K562 (cell line): ENCODE data around the gene TMEM247. TPM values are rescaled to one million over a fixed set of nuclear protein-coding genes. Genes with fewer than 3 reads are reported as not detected.
A peak's percentile ranks its signal among the peaks of the same experiment; 100 is the strongest.

Source experiments
- ATAC-seq: fragments of 200-7000 bp; cut with Tn5 transposase; 3 replicates; pipeline ENCODE4 v1.9.1; 2020; ENCODE audit warnings: moderate library complexity
- BruUV-seq: library from RNA; stranded (reverse); fragments of 400-500 nt; replicated peaks from 2 replicates; lab custom pipeline; 2021; lab: Mats Ljungman, UMichigan
- CTCF ChIA-PET: fragments of 300-600 bp; formaldehyde crosslinking; extraction: SDS; loops from one replicate; lab custom pipeline; 2021; ENCODE audit warnings: low intra/inter-chr PET ratio; lab: Yijun Ruan, JAX
- POLR2A ChIA-PET: fragments of 300-600, 350-650 bp; sonication (Branson Sonifier 250); formaldehyde crosslinking; extraction: SDS; loops from one replicate; lab custom pipeline; 2021; ENCODE audit warnings: antibody characterized with exemption, inconsistent platforms; lab: Yijun Ruan, JAX
- DNase-seq, 4 experiments: peaks; one replicate each; pipeline versions ENCODE4 v3.0.0 to v3.0.0-alpha.2; 2011 to 2018; ENCODE audit warnings: low spot score in 3 of 4, mixed read lengths in 3 of 4; ENCODE audit errors: extremely low read depth in 1 of 4
- FAIRE-seq: peaks from 2 replicates; lab custom pipeline; 2011; peaks lifted over from hg19 to GRCh38; lab: Jason Lieb, UNC
- H2AFZ ChIP-seq: 2 replicates; pipeline ENCODE4 v1.6.0; 2011; ENCODE audit warnings: low read depth, low read length, control low read depth, inconsistent platforms
- H3K27ac ChIP-seq: fragments of 200-600 bp; 3 replicates; pipeline ENCODE4 v1.8.0; 2011; ENCODE audit warnings: low read depth, mild to moderate bottlenecking, control low read depth, inconsistent platforms, low read length, moderate library complexity, mixed read lengths; ENCODE audit errors: extremely low read depth
- H3K27me3 ChIP-seq, 2 experiments: fragments of 300-600 bp in 1 of 2; 2 replicates in 1 of 2; 3 replicates in 1 of 2; pipeline versions ENCODE4 v1.6.0 to v1.8.0; 2011; ENCODE audit warnings: inconsistent platforms in 2 of 2, low read length in 2 of 2, mild to moderate bottlenecking in 1 of 2, mixed read lengths in 1 of 2, moderate library complexity in 1 of 2; ENCODE audit not compliant: control insufficient read depth in 2 of 2, insufficient read depth in 2 of 2
- H3K36me3 ChIP-seq: fragments of 300-600 bp; 3 replicates; pipeline ENCODE4 v1.8.0; 2011; ENCODE audit warnings: mild to moderate bottlenecking, low read length, inconsistent platforms; ENCODE audit not compliant: control insufficient read depth, insufficient read depth
- H3K4me1 ChIP-seq, 2 experiments: fragments of 200-600 bp in 1 of 2; replicated peaks in 1 of 2; 2 replicates in 1 of 2; 3 replicates in 1 of 2; pipeline versions ENCODE4 v1.5.1 to v1.8.0; 2011; ENCODE audit warnings: inconsistent platforms in 2 of 2, low read length in 2 of 2, mild to moderate bottlenecking in 1 of 2, mixed read lengths in 1 of 2, moderate library complexity in 1 of 2; ENCODE audit not compliant: control insufficient read depth in 2 of 2, insufficient read depth in 2 of 2
- H3K4me2 ChIP-seq: 2 replicates; pipeline ENCODE4 v1.6.1; 2011; ENCODE audit warnings: low read length, control low read depth, inconsistent platforms, mixed read lengths; ENCODE audit not compliant: insufficient read depth
- H3K4me3 ChIP-seq: fragments of 200-600 bp; sonication (generic), shearing (Covaris generic); 2 replicates; pipeline ENCODE4 v1.5.1; 2016; ENCODE audit warnings: control low read depth, inconsistent platforms
- H3K79me2 ChIP-seq: fragments of 200-600 bp; 3 replicates; pipeline ENCODE4 v1.8.0; 2011; ENCODE audit warnings: low read length, inconsistent platforms; ENCODE audit not compliant: control insufficient read depth, insufficient read depth
- H3K9ac ChIP-seq, 2 experiments: 2 replicates each; pipeline versions ENCODE4 v1.6.0 to v1.6.1; 2011; ENCODE audit warnings: low read depth in 2 of 2, low read length in 2 of 2, control low read depth in 1 of 2, inconsistent platforms in 1 of 2, mild to moderate bottlenecking in 1 of 2, mixed read lengths in 1 of 2; ENCODE audit not compliant: insufficient read depth in 1 of 2
- H3K9me1 ChIP-seq: one replicate; pipeline ENCODE4 v1.6.0; 2011; ENCODE audit warnings: inconsistent platforms, mild to moderate bottlenecking, low read length, moderate library complexity; ENCODE audit not compliant: control insufficient read depth, insufficient read depth
- H3K9me3 ChIP-seq: replicated peaks from 2 replicates; pipeline ENCODE4 v1.5.1; 2011; ENCODE audit warnings: low read depth, low read length, inconsistent platforms; ENCODE audit not compliant: control insufficient read depth, insufficient read depth
- H4K20me1 ChIP-seq: replicated peaks from 2 replicates; pipeline ENCODE4 v1.6.1; 2011; ENCODE audit warnings: low read length, inconsistent platforms, mixed read lengths; ENCODE audit not compliant: control insufficient read depth, insufficient read depth
- BACH1 ChIP-seq: fragments of 200-800 bp; sonication (Bioruptor generic); IDR thresholded peaks from 2 replicates; pipeline ENCODE4 v1.6.1; 2016; ENCODE audit warnings: missing genetic modification characterization, missing compliant biosample characterization
- BHLHE40 ChIP-seq: IDR thresholded peaks from 2 replicates; pipeline ENCODE4 v1.6.1; 2011; ENCODE audit warnings: low read length, improper control_type of control experiment
- CHD2 ChIP-seq: IDR thresholded peaks from 2 replicates; pipeline ENCODE4 v1.6.1; 2011; ENCODE audit warnings: low read depth, low read length
- DDX20 ChIP-seq: fragments of 450-650 bp; IDR thresholded peaks from 2 replicates; pipeline ENCODE4 v1.6.1; 2016; ENCODE audit warnings: missing genetic modification characterization, low read depth, mild to moderate bottlenecking, missing compliant biosample characterization, moderate library complexity
- DPF2 ChIP-seq: fragments of 450-650 bp; IDR thresholded peaks from 2 replicates; pipeline ENCODE4 v1.6.1; 2016
- FOXA3 ChIP-seq, 2 experiments: fragments of 450-650 bp in 1 of 2; sonication (generic) in 1 of 2; formaldehyde crosslinking; IDR thresholded peaks in 1 of 2; conservative IDR thresholded peaks in 1 of 2; 2 replicates each; pipeline versions ENCODE4 v1.4.0 to v1.8.0; 2020 to 2022; ENCODE audit warnings: mild to moderate bottlenecking in 2 of 2, missing genetic modification reagents in 1 of 2
- FOXJ3 ChIP-seq: sonication (generic); formaldehyde crosslinking; IDR thresholded peaks from 2 replicates; pipeline ENCODE4 v1.4.0; 2020; ENCODE audit warnings: mild to moderate bottlenecking, missing genetic modification reagents
- FOXM1 ChIP-seq, 2 experiments: fragments of 450-650 bp in 1 of 2; sonication (generic) in 1 of 2; formaldehyde crosslinking in 1 of 2; IDR thresholded peaks; 2 replicates each; pipeline versions ENCODE4 v1.6.1 to v1.9.0; 2017 to 2022; ENCODE audit warnings: low read depth in 2 of 2, mild to moderate bottlenecking in 2 of 2, missing genetic modification reagents in 1 of 2, moderate library complexity in 1 of 2
- HNRNPK ChIP-seq: fragments of 200-400 bp; formaldehyde crosslinking; IDR thresholded peaks from one replicate; pipeline ENCODE4 v1.6.1; 2018; ENCODE audit warnings: mild to moderate bottlenecking, low read depth, low read length; ENCODE audit not compliant: poor library complexity, severe bottlenecking
- HSF4 ChIP-seq: fragments of 250-450 bp; sonication (Bioruptor Pico); IDR thresholded peaks from 2 replicates; pipeline ENCODE4 v2.1.2; 2022; ENCODE audit warnings: mild to moderate bottlenecking, moderate library complexity, borderline replicate concordance
- IRF2 ChIP-seq: sonication (generic); formaldehyde crosslinking; IDR thresholded peaks from 2 replicates; pipeline ENCODE4 v1.8.1; 2022; ENCODE audit warnings: mild to moderate bottlenecking, missing genetic modification reagents
- RBM17 ChIP-seq: fragments of 200-400 bp; formaldehyde crosslinking; IDR thresholded peaks from 2 replicates; pipeline ENCODE4 v1.6.1; 2017; ENCODE audit warnings: low read depth, mild to moderate bottlenecking, low read length, borderline replicate concordance
- SLC30A9 ChIP-seq: fragments of 250-450 bp; sonication (Bioruptor Pico); IDR thresholded peaks from 2 replicates; pipeline ENCODE4 v1.8.0; 2022; ENCODE audit warnings: mild to moderate bottlenecking, moderate library complexity
- SOX6 ChIP-seq: fragments of 450-650 bp; IDR thresholded peaks from 2 replicates; pipeline ENCODE4 v1.6.1; 2014; ENCODE audit warnings: mild to moderate bottlenecking
- XRCC3 ChIP-seq: fragments of 450-650 bp; IDR thresholded peaks from 2 replicates; pipeline ENCODE4 v1.6.1; 2017; ENCODE audit warnings: mild to moderate bottlenecking, moderate library complexity
- WGBS: fragments of 100-300 bp; shearing (Covaris generic); methylation state at CpG from one replicate; pipeline ENCODE4 v1.1.6; 2016; ENCODE audit warnings: low coverage, mixed read lengths; ENCODE audit not compliant: insufficient coverage; ENCODE audit errors: missing lambda C conversion rate; 5-methylcytosine and 5-hydroxymethylcytosine counted together
- in situ Hi-C: fragments of 300-500 bp; cut with MboI; formaldehyde crosslinking; loops from 4 replicates; pipeline ENCODE4 v1.15.0; 2018; ENCODE audit warnings: inconsistent platforms, mixed read lengths
- intact Hi-C: fragments of 100-400 bp; cut with micrococcal nuclease; formaldehyde crosslinking; loops from 2 replicates; pipeline ENCODE4 v1.14.2; 2022
- polyA plus RNA-seq, 8 experiments: library from polyadenylated mRNA; depleted of rRNA in 4 of 8; stranded (reverse) in 5 of 8; unstranded in 3 of 8; fragments of >200 nt; fragmentation: Nextera tagmentation in 2 of 8; fragmentation: Illumina TruSeq in 1 of 8; extraction: Ambion mirVana in 2 of 8; extraction: Trizol in 1 of 8; gene quantifications; 2 replicates each; pipeline versions ENCODE4 v1.2.1 to v1.2.3, GENCODE V29; 2011 to 2014; ENCODE audit warnings: inconsistent platforms in 1 of 8, missing spikeins in 1 of 8
- total RNA-seq, 7 experiments: library from RNA; depleted of rRNA in 6 of 7; stranded (reverse); fragments of >200 nt in 6 of 7; fragmentation: Illumina TruSeq in 2 of 7; extraction: Trizol in 2 of 7; gene quantifications; 2 replicates each; pipeline versions ENCODE4 v1.2.1 to v1.2.3, GENCODE V29; 2011 to 2021; ENCODE audit warnings: low replicate concordance in 1 of 7
- TF ChIP-seq, protein P1 (sequence below): fragments of 200-800 bp; sonication (Bioruptor generic); IDR thresholded peaks from 2 replicates; pipeline ENCODE4 v1.6.1; 2017; ENCODE audit warnings: missing genetic modification characterization, missing compliant biosample characterization
- TF ChIP-seq, protein P2 (sequence below): fragments of 450-650 bp; formaldehyde crosslinking; conservative IDR thresholded peaks from 2 replicates; pipeline ENCODE4 v1.4.0; 2022; ENCODE audit warnings: mild to moderate bottlenecking, missing genetic modification characterization
- TF ChIP-seq, protein P3 (sequence below): fragments of 250-450 bp; sonication (Bioruptor Pico); IDR thresholded peaks from 2 replicates; pipeline ENCODE4 v1.8.0; 2021; ENCODE audit warnings: mild to moderate bottlenecking, moderate library complexity

TMEM247 gene
- total and polyA plus RNA-seq, 9 of the 15 experiments (the other 6 are each of a cell fraction or from before 2014, with no cell fraction given), result 0.24 to 4.7 (median 3.1) TPM

DNA sequence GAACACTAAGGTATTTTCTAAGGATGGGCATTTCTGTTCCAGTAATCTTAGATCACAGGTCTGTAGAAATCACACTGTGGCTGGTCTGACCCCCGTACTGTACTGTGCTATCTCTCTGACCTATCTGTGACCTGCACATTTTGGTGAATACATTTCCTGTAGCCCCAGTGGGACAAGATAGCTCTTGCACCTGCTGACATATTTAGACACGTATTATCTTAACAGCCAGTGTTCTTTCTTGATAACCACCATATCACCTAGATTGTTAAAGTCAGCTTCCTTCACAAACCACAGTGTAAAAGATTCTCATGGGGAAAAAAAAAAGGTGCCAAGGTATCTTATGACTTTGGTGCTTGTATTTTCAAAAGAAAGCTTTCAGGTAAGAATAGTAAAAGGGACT, 39.8 kb upstream of the TMEM247 start:
- ATAC-seq (peak; percentile 78), DNase-seq (peak; percentile 34 to 75 (median 48)), FAIRE-seq (peak; percentile 37)
- 0% methylated on average over 2 of the region's 2 CpGs for WGBS
- Histone ChIP-seq H3K4me3 (no peak overlapping the region), H3K4me1 (peaks cover 5 to 44% of the 10 kb centered on the region in 2 experiments; a peak in 4 of 5 replicates), H2AFZ (no peak overlapping the region), H3K27ac (no peak overlapping the region), H3K9ac (no peak overlapping the region), H3K9me1 (peaks cover 2% of the 10 kb centered on the region), H3K36me3 (peaks cover 12% of the 10 kb centered on the region; the same call in 2 of the 3 replicates), H4K20me1 (peaks cover 4% of the 10 kb centered on the region; the same call in 1 of the 2 replicates), H3K79me2 (peaks cover 6% of the 10 kb centered on the region; the same call in 2 of the 3 replicates), H3K4me2 (peak overlapping the region; percentile 28; the same call in 1 of the 2 replicates), H3K9me3 (no peaks in the 10 kb centered on the region), H3K27me3 (no peaks in the 10 kb centered on the region)
- CTCF ChIA-PET, result no interaction called here
- no TSS peak for BruUV-seq
- in situ Hi-C loops, result no loop called here
- intact Hi-C loops, result loop anchor here (10.0 kb wide), 1 partner anchor 125 kb away; no protein-coding TSS in a partner anchor
- POLR2A ChIA-PET, result interaction anchor here (0.6 to 3.3 kb wide), 4 partner anchors 10 to 29 kb away, joined by 3 to 22 read pairs (median 4); no protein-coding TSS in a partner anchor
- TF ChIP-seq SOX6 (peak; percentile 98), BACH1 (no peak), XRCC3 (no peak), FOXM1 (IDR thresholded peaks at IDR 0.05; ENCODE audit: low read depth) (peak; percentile 86), FOXM1 (CRISPR knock-in tag; IDR thresholded peaks at IDR 0.05; ENCODE audit: low read depth) (no peak), BHLHE40 (peak; percentile 51; the same call in 1 of the 2 replicates), CHD2 (no peak), RBM17 (no peak), HSF4 (CRISPR knock-in tag) (no peak), FOXJ3 (CRISPR knock-in tag) (no peak), IRF2 (no peak), HNRNPK (no peak), DPF2 (peak; percentile 86), SLC30A9 (CRISPR knock-in tag) (no peak), FOXA3 (CRISPR knock-in tag; conservative IDR thresholded peaks at IDR 0.05 in 1 of 2, IDR thresholded peaks at IDR 0.05 in 1 of 2) (0 out of 4 replicates have a peak, but pooled peaks of 1 of the 2 experiments have one; percentile 31), DDX20 (no peak)
- TF ChIP-seq, protein P1, sequence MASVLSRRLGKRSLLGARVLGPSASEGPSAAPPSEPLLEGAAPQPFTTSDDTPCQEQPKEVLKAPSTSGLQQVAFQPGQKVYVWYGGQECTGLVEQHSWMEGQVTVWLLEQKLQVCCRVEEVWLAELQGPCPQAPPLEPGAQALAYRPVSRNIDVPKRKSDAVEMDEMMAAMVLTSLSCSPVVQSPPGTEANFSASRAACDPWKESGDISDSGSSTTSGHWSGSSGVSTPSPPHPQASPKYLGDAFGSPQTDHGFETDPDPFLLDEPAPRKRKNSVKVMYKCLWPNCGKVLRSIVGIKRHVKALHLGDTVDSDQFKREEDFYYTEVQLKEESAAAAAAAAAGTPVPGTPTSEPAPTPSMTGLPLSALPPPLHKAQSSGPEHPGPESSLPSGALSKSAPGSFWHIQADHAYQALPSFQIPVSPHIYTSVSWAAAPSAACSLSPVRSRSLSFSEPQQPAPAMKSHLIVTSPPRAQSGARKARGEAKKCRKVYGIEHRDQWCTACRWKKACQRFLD, result peak; percentile 86; the same call in 1 of the 2 replicates
- TF ChIP-seq, protein P2, sequence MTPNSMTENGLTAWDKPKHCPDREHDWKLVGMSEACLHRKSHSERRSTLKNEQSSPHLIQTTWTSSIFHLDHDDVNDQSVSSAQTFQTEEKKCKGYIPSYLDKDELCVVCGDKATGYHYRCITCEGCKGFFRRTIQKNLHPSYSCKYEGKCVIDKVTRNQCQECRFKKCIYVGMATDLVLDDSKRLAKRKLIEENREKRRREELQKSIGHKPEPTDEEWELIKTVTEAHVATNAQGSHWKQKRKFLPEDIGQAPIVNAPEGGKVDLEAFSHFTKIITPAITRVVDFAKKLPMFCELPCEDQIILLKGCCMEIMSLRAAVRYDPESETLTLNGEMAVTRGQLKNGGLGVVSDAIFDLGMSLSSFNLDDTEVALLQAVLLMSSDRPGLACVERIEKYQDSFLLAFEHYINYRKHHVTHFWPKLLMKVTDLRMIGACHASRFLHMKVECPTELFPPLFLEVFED (CRISPR knock-in tag), result no peak
- TF ChIP-seq, protein P3, sequence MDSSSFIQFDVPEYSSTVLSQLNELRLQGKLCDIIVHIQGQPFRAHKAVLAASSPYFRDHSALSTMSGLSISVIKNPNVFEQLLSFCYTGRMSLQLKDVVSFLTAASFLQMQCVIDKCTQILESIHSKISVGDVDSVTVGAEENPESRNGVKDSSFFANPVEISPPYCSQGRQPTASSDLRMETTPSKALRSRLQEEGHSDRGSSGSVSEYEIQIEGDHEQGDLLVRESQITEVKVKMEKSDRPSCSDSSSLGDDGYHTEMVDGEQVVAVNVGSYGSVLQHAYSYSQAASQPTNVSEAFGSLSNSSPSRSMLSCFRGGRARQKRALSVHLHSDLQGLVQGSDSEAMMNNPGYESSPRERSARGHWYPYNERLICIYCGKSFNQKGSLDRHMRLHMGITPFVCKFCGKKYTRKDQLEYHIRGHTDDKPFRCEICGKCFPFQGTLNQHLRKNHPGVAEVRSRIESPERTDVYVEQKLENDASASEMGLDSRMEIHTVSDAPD (CRISPR knock-in tag), result no peak
